ENCODE measurements around the gene GCAT. TPM values are rescaled to one million over a fixed set of nuclear protein-coding genes. Genes with fewer than 3 reads are reported as not detected.

GCAT gene
- total and polyA plus RNA-seq, 2 of the 13 experiments (the other 11 are each of a cell fraction or from before 2014, with no cell fraction given), result 28.0 to 50.3 TPM

- TF ChIP-seq, protein P1, sequence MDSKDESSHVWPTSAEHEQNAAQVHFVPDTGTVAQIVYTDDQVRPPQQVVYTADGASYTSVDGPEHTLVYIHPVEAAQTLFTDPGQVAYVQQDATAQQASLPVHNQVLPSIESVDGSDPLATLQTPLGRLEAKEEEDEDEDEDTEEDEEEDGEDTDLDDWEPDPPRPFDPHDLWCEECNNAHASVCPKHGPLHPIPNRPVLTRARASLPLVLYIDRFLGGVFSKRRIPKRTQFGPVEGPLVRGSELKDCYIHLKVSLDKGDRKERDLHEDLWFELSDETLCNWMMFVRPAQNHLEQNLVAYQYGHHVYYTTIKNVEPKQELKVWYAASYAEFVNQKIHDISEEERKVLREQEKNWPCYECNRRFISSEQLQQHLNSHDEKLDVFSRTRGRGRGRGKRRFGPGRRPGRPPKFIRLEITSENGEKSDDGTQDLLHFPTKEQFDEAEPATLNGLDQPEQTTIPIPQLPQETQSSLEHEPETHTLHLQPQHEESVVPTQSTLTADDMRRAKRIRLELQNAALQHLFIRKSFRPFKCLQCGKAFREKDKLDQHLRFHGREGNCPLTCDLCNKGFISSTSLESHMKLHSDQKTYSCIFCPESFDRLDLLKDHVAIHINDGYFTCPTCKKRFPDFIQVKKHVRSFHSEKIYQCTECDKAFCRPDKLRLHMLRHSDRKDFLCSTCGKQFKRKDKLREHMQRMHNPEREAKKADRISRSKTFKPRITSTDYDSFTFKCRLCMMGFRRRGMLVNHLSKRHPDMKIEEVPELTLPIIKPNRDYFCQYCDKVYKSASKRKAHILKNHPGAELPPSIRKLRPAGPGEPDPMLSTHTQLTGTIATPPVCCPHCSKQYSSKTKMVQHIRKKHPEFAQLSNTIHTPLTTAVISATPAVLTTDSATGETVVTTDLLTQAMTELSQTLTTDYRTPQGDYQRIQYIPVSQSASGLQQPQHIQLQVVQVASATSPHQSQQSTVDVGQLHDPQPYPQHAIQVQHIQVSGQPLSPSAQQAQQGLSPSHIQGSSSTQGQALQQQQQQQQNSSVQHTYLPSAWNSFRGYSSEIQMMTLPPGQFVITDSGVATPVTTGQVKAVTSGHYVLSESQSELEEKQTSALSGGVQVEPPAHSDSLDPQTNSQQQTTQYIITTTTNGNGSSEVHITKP (CRISPR knock-in tag; IDR thresholded peaks at IDR 0.05; ENCODE audit: low read depth), result peak; percentile 96
- TF ChIP-seq ZNF441 (CRISPR knock-in tag; IDR thresholded peaks at IDR 0.05; ENCODE audit: borderline replicate concordance), result no peak
- peak; percentile 69; the same call in 1 of the 2 replicates for TF ChIP-seq NCOR1 (IDR thresholded peaks at IDR 0.05; ENCODE audit: borderline replicate concordance, low read length)
- TF ChIP-seq ZNF451 (CRISPR knock-in tag; IDR thresholded peaks at IDR 0.05), result no peak
- TF ChIP-seq SIX4 (CRISPR knock-in tag; IDR thresholded peaks at IDR 0.05), result peak; percentile 82; the same call in 1 of the 2 replicates
- no peak for TF ChIP-seq JARID2 (CRISPR knock-in tag; IDR thresholded peaks at IDR 0.05; ENCODE audit: insufficient replicate concordance)
- no peak for TF ChIP-seq KDM5A (IDR thresholded peaks at IDR 0.05; ENCODE audit: borderline replicate concordance, low read length)
- TF ChIP-seq FOXP1 (IDR thresholded peaks at IDR 0.05), result no peak
- peak; percentile 53; the same call in 1 of the 2 replicates for TF ChIP-seq FOXP1 (CRISPR knock-in tag; IDR thresholded peaks at IDR 0.05)
- TF ChIP-seq SOX5 (CRISPR knock-in tag; IDR thresholded peaks at IDR 0.05; ENCODE audit: borderline replicate concordance), result no peak
- TF ChIP-seq, protein P2, sequence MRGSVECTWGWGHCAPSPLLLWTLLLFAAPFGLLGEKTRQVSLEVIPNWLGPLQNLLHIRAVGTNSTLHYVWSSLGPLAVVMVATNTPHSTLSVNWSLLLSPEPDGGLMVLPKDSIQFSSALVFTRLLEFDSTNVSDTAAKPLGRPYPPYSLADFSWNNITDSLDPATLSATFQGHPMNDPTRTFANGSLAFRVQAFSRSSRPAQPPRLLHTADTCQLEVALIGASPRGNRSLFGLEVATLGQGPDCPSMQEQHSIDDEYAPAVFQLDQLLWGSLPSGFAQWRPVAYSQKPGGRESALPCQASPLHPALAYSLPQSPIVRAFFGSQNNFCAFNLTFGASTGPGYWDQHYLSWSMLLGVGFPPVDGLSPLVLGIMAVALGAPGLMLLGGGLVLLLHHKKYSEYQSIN (CRISPR knock-in tag; IDR thresholded peaks at IDR 0.05; ENCODE audit: borderline replicate concordance), result no peak
- TF ChIP-seq NCOA2 (CRISPR knock-in tag; IDR thresholded peaks at IDR 0.05), result peak; percentile 52
- TF ChIP-seq, protein P3, sequence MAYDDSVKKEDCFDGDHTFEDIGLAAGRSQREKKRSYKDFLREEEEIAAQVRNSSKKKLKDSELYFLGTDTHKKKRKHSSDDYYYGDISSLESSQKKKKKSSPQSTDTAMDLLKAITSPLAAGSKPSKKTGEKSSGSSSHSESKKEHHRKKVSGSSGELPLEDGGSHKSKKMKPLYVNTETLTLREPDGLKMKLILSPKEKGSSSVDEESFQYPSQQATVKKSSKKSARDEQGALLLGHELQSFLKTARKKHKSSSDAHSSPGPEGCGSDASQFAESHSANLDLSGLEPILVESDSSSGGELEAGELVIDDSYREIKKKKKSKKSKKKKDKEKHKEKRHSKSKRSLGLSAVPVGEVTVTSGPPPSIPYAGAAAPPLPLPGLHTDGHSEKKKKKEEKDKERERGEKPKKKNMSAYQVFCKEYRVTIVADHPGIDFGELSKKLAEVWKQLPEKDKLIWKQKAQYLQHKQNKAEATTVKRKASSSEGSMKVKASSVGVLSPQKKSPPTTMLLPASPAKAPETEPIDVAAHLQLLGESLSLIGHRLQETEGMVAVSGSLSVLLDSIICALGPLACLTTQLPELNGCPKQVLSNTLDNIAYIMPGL (CRISPR knock-in tag; IDR thresholded peaks at IDR 0.05; ENCODE audit: borderline replicate concordance in 1 of 2, low read depth in 1 of 2), result no peak
- TF ChIP-seq MIER3 (CRISPR knock-in tag; IDR thresholded peaks at IDR 0.05; ENCODE audit: borderline replicate concordance), result peak; percentile 22; the same call in 1 of the 2 replicates
- TF ChIP-seq ZNF407 (CRISPR knock-in tag; IDR thresholded peaks at IDR 0.05; ENCODE audit: not compliant biosample characterization), result no peak
These were observed 4.5 kb upstream of the GCAT start (continued) for GRCh38 chr22:37803195-37803638.
